OCI-LY7 (cell line): ENCODE data around the gene NPHP3.

Source experiments
- CTCF ChIP-seq: fragments of 200-600 bp; sonication (generic); conservative IDR thresholded peaks from 2 replicates; pipeline ENCODE4 v1.5.1; 2014; ENCODE audit warnings: mild to moderate bottlenecking, antibody characterized with exemption, low read length, moderate library complexity, mixed read lengths
- EZH2phosphoT487 ChIP-seq: fragments of 200-600 bp; sonication (generic); IDR thresholded peaks from 2 replicates; pipeline ENCODE4 v1.6.1; 2018; ENCODE audit warnings: low read depth, borderline replicate concordance, mild to moderate bottlenecking, mixed run types, antibody characterized with exemption, low read length, moderate library complexity, mixed read lengths

GRCh38 chr3:132669256-132669777, 52.9 kb downstream of the NPHP3 start:
- TF ChIP-seq CTCF (no peak), EZH2phosphoT487 (no peak)
